HEK293 (cell line): ENCODE measurements around the gene LKAAEAR1.

Source experiments
- CTCF ChIA-PET: fragments of 350-600 bp; formaldehyde crosslinking; extraction: SDS; loops from one replicate; lab custom pipeline; 2021; ENCODE audit warnings: antibody characterized with exemption; lab: Yijun Ruan, JAX
- POLR2A ChIA-PET: fragments of 300-600 bp; formaldehyde crosslinking; extraction: SDS; loops from one replicate; lab custom pipeline; 2020; ENCODE audit warnings: antibody characterized with exemption, inconsistent platforms; lab: Yijun Ruan, JAX
- H3K27ac ChIP-seq: fragments of 200-500 bp; sonication (Bioruptor generic); 2 replicates; pipeline ENCODE4 v1.5.1; 2014; ENCODE audit warnings: low read depth, low read length, control low read depth, inconsistent platforms; ENCODE audit errors: extremely low read depth
- H3K36me3 ChIP-seq, 2 experiments: fragments of 200-500 bp in 1 of 2; sonication (Bioruptor generic) in 1 of 2; 1 replicate in 1 of 2; 2 replicates in 1 of 2; pipeline ENCODE4 v1.5.1; 2014 to 2017; ENCODE audit warnings: inconsistent platforms in 2 of 2, low read length in 2 of 2; ENCODE audit not compliant: control insufficient read depth in 2 of 2, insufficient read depth in 1 of 2
- H3K4me1 ChIP-seq: fragments of 200-500 bp; sonication (Bioruptor generic); 2 replicates; pipeline ENCODE4 v1.5.1; 2014; ENCODE audit warnings: mild to moderate bottlenecking, low read length, inconsistent platforms; ENCODE audit not compliant: control insufficient read depth, insufficient read depth
- H3K4me3 ChIP-seq: 2 replicates; pipeline ENCODE4 v1.5.1; 2011; ENCODE audit warnings: low read depth, mild to moderate bottlenecking, control low read depth, low read length, moderate library complexity
- H3K9me3 ChIP-seq: fragments of 200-500 bp; sonication (Bioruptor generic); 2 replicates; pipeline ENCODE4 v1.5.1; 2014; ENCODE audit warnings: low read depth, low read length, inconsistent platforms; ENCODE audit not compliant: control insufficient read depth, insufficient read depth
- BCL11A ChIP-seq: fragments of 450-650 bp; formaldehyde crosslinking; IDR thresholded peaks from 2 replicates; pipeline ENCODE4 v1.5.1; 2016; ENCODE audit warnings: low read depth, missing biosample characterization, missing genetic modification characterization
- GFI1B ChIP-seq: fragments of 450-650 bp; formaldehyde crosslinking; IDR thresholded peaks from 2 replicates; pipeline ENCODE4 v1.5.1; 2016; ENCODE audit warnings: missing biosample characterization, missing genetic modification characterization
- GLIS2 ChIP-seq: fragments of 450-650 bp; formaldehyde crosslinking; IDR thresholded peaks from 2 replicates; pipeline ENCODE4 v1.5.1; 2016; ENCODE audit warnings: missing biosample characterization, missing genetic modification characterization
- KLF9 ChIP-seq: fragments of 450-650 bp; formaldehyde crosslinking; IDR thresholded peaks from 2 replicates; pipeline ENCODE4 v1.5.1; 2016; ENCODE audit warnings: missing biosample characterization, missing genetic modification characterization, low read depth
- MEIS1 ChIP-seq: sonication (generic); formaldehyde crosslinking; IDR thresholded peaks from 2 replicates; pipeline ENCODE4 v1.8.1; 2022; ENCODE audit warnings: missing genetic modification reagents, mild to moderate bottlenecking, borderline replicate concordance
- MZF1 ChIP-seq: fragments of 450-650 bp; formaldehyde crosslinking; IDR thresholded peaks from 2 replicates; pipeline ENCODE4 v1.5.1; 2017; ENCODE audit warnings: missing biosample characterization, missing genetic modification characterization, borderline replicate concordance
- OVOL3 ChIP-seq: fragments of 450-650 bp; formaldehyde crosslinking; IDR thresholded peaks from 2 replicates; pipeline ENCODE4 v1.5.1; 2016; ENCODE audit warnings: missing biosample characterization, missing genetic modification characterization
- SP7 ChIP-seq: fragments of 450-650 bp; formaldehyde crosslinking; IDR thresholded peaks from 2 replicates; pipeline ENCODE4 v1.5.1; 2016; ENCODE audit warnings: missing biosample characterization, missing genetic modification characterization
- ZEB2 ChIP-seq: fragments of 450-650 bp; formaldehyde crosslinking; IDR thresholded peaks from 2 replicates; pipeline ENCODE4 v1.5.1; 2016; ENCODE audit warnings: missing biosample characterization, missing genetic modification characterization
- ZIC2 ChIP-seq: fragments of 450-650 bp; formaldehyde crosslinking; IDR thresholded peaks from 2 replicates; pipeline ENCODE4 v1.5.1; 2016; ENCODE audit warnings: missing biosample characterization, missing genetic modification characterization
- ZNF121 ChIP-seq: fragments of 450-650 bp; formaldehyde crosslinking; IDR thresholded peaks from 2 replicates; pipeline ENCODE4 v1.5.1; 2016; ENCODE audit warnings: missing biosample characterization, missing genetic modification characterization
- ZNF169 ChIP-seq: fragments of 450-650 bp; formaldehyde crosslinking; IDR thresholded peaks from 2 replicates; pipeline ENCODE4 v1.5.1; 2016; ENCODE audit warnings: missing biosample characterization, missing genetic modification characterization
- ZNF174 ChIP-seq: fragments of 450-650 bp; formaldehyde crosslinking; IDR thresholded peaks from 2 replicates; pipeline ENCODE4 v1.5.0; 2017; ENCODE audit warnings: missing biosample characterization, mild to moderate bottlenecking, missing genetic modification characterization
- ZNF19 ChIP-seq: fragments of 450-650 bp; formaldehyde crosslinking; IDR thresholded peaks from 2 replicates; pipeline ENCODE4; 2016; ENCODE audit warnings: missing biosample characterization, missing genetic modification characterization, low read depth
- ZNF211 ChIP-seq: fragments of 450-650 bp; formaldehyde crosslinking; IDR thresholded peaks from 2 replicates; pipeline ENCODE4 v1.5.1; 2016; ENCODE audit warnings: low read depth, missing biosample characterization, missing genetic modification characterization
- ZNF274 ChIP-seq, 2 experiments: fragments of 200-500 bp in 1 of 2; fragments of 450-650 bp in 1 of 2; sonication (Bioruptor generic) in 1 of 2; formaldehyde crosslinking in 1 of 2; IDR thresholded peaks; 2 replicates each; pipeline versions ENCODE4 v1.5.1 to v1.6.1; 2014 to 2016; ENCODE audit warnings: borderline replicate concordance in 1 of 2, inconsistent platforms in 1 of 2, low read length in 1 of 2, missing biosample characterization in 1 of 2, missing genetic modification characterization in 1 of 2
- ZNF423 ChIP-seq: fragments of 450-650 bp; formaldehyde crosslinking; IDR thresholded peaks from 2 replicates; pipeline ENCODE4 v1.5.1; 2016; ENCODE audit warnings: missing biosample characterization, missing genetic modification characterization
- ZNF48 ChIP-seq: fragments of 450-650 bp; formaldehyde crosslinking; IDR thresholded peaks from 2 replicates; pipeline ENCODE4 v1.5.1; 2016; ENCODE audit warnings: missing biosample characterization, missing genetic modification characterization
- ZNF510 ChIP-seq: fragments of 450-650 bp; formaldehyde crosslinking; IDR thresholded peaks from 2 replicates; pipeline ENCODE4 v1.5.1; 2018; ENCODE audit warnings: mild to moderate bottlenecking, missing genetic modification characterization, missing biosample characterization; ENCODE audit not compliant: insufficient replicate concordance
- ZNF514 ChIP-seq: fragments of 450-650 bp; formaldehyde crosslinking; IDR thresholded peaks from 2 replicates; pipeline ENCODE4 v1.5.1; 2016; ENCODE audit warnings: missing biosample characterization, missing genetic modification characterization
- ZNF521 ChIP-seq: fragments of 450-650 bp; formaldehyde crosslinking; IDR thresholded peaks from 2 replicates; pipeline ENCODE4 v1.5.1; 2017; ENCODE audit warnings: missing biosample characterization, mild to moderate bottlenecking, missing genetic modification characterization
- ZNF623 ChIP-seq: fragments of 450-650 bp; formaldehyde crosslinking; IDR thresholded peaks from 2 replicates; pipeline ENCODE4 v1.5.1; 2016; ENCODE audit warnings: missing biosample characterization, missing genetic modification characterization
- ZNF701 ChIP-seq: fragments of 450-650 bp; formaldehyde crosslinking; IDR thresholded peaks from 2 replicates; pipeline ENCODE4 v1.5.1; 2016; ENCODE audit warnings: missing biosample characterization, missing genetic modification characterization
- ZNF792 ChIP-seq: fragments of 450-650 bp; formaldehyde crosslinking; IDR thresholded peaks from 2 replicates; pipeline ENCODE4 v1.5.1; 2016; ENCODE audit warnings: missing biosample characterization, missing genetic modification characterization
- TF ChIP-seq, protein P1 (sequence below): fragments of 450-650 bp; formaldehyde crosslinking; IDR thresholded peaks from 2 replicates; pipeline ENCODE4 v1.5.1; 2016; ENCODE audit warnings: missing biosample characterization, missing genetic modification characterization
- TF ChIP-seq, protein P2 (sequence below): fragments of 450-650 bp; formaldehyde crosslinking; IDR thresholded peaks from 2 replicates; pipeline ENCODE4 v1.5.1; 2016; ENCODE audit warnings: missing biosample characterization, missing genetic modification characterization
- TF ChIP-seq, protein P3 (sequence below): fragments of 450-650 bp; formaldehyde crosslinking; IDR thresholded peaks from 2 replicates; pipeline ENCODE4 v1.5.1; 2016; ENCODE audit warnings: missing biosample characterization, missing genetic modification characterization
- TF ChIP-seq, protein P4 (sequence below): fragments of 450-650 bp; formaldehyde crosslinking; IDR thresholded peaks from 2 replicates; pipeline ENCODE4 v1.5.1; 2016; ENCODE audit warnings: missing biosample characterization, missing genetic modification characterization
- TF ChIP-seq, protein P5 (sequence below): fragments of 450-650 bp; formaldehyde crosslinking; IDR thresholded peaks from 2 replicates; pipeline ENCODE4 v1.5.1; 2016; ENCODE audit warnings: missing biosample characterization, missing genetic modification characterization

The LKAAEAR1 gene

DNA sequence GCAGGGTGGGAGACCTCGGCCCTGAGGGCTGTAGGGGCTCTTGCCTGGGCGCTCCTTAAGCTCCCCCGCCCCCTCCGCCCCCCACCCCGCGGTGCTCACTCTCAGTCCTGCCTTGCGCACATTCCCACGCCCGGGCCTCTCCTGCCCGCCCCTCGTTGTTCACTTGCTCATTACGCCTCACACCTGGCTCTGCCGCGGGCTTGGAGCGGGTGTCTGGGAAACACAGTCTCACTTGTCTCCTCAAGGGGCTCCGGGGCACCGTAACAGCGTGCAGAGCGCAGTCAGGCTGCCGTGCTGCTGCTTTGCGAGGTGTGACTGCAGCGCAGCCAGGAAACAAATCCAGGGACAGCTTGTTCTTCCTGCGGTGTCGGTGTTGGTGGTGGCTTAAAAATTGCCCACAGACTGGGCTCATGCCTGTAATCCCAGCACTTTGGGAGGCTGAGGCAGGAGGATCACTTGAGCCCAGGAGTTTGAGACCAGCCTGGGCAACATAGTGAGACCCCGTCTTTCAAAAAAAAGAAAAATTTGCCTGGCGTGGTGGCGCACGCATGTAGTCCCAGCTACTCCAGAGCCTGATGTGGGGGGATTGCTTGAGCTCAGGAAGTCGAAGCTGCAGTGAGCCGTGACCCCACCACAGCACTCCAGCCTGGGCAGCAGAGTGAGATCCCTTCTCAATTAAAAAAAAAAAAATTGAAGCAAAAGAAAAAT is 18.6 kb upstream of the LKAAEAR1 start (continued):
- TF ChIP-seq ZNF48 (tag by site-specific recombination): no peak
- peak; percentile 100 for TF ChIP-seq ZNF121 (tag by site-specific recombination)
- no peak for TF ChIP-seq ZNF274 (IDR thresholded peaks at IDR 0.05; ENCODE audit: low read length)
- no peak for TF ChIP-seq ZNF274 (tag by site-specific recombination; IDR thresholded peaks at IDR 0.05; ENCODE audit: borderline replicate concordance)
- no peak for TF ChIP-seq ZNF510 (tag by site-specific recombination)
- TF ChIP-seq ZNF211 (tag by site-specific recombination): no peak
- no peak for TF ChIP-seq GFI1B (tag by site-specific recombination)
- TF ChIP-seq ZNF169: no peak

DNA sequence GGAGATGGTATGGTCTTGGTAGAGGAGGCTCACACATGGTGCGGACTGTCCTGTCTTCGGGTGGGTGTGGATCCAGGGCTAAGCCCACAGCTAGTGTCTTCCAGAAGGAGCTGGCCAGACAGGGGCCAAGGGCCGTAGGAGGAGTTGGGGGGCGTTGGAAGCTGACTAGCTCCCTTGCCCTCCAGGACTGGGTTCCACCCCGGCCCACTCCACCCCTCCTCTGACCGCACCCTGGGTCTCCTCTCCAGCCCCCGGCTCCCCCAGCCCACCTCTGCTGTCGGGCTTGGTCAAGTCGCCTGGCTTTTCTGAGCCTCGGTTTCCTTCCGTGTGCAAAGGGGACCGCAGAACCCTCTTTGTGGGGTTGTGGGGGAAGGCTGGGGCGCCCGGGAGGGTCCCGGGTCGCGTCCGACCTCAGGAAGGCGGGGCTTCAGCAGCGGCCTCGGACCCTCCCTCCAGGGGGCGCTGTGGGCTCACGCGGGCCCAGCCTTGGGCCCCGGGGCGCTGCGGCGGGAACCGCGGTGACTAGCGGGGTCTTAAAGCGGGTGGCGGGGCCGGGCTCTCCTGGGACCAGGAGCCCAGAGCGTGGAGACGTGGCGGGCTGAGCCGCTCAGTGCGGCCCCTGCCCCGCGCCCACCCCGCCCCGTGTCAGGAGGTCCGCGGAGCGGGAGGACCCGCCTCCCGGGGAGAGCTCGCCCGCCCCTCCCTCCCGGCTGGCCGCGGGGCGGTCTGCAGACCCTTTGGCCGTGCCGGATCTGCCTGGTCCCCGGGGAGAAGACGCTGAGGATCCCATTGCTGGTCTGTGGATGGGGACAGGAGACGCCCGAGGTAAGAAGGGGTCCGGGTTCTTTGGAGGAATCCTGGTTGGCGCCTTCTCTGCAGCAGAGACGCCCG is 17.8 kb upstream of the LKAAEAR1 start:
- ChIA-PET POLR2A (interaction anchor here (0.9 to 1.2 kb wide), 2 partner anchors 18 kb away, joined by 3 to 4 read pairs; no protein-coding TSS in a partner anchor), CTCF (interaction anchor here (0.7 to 1.7 kb wide), 7 partner anchors 13 to 92 kb away, joined by 3 to 10 read pairs (median 3); partner anchors contain the start of gene LKAAEAR1)
- Histone ChIP-seq H3K9me3 (no peaks in the 10 kb centered on the region), H3K27ac (no peak overlapping the region), H3K36me3 (no peaks in the 10 kb centered on the region), H3K4me3 (peak overlapping the region; percentile 39), H3K4me1 (no peaks in the 10 kb centered on the region)
- TF ChIP-seq GFI1B (tag by site-specific recombination) (no peak), SP7 (tag by site-specific recombination) (peak; percentile 36; the same call in 1 of the 2 replicates), GLIS2 (tag by site-specific recombination) (0 out of 2 replicates have a peak, but pooled peaks have one; percentile 53), ZNF623 (no peak), ZNF423 (peak; percentile 86), ZNF701 (tag by site-specific recombination) (no peak), OVOL3 (tag by site-specific recombination) (no peak), BCL11A (no peak), ZNF514 (tag by site-specific recombination) (no peak), ZNF19 (no peak), MZF1 (tag by site-specific recombination) (no peak), KLF9 (peak; percentile 57), ZIC2 (tag by site-specific recombination) (0 out of 2 replicates have a peak, but pooled peaks have one; percentile 28), ZEB2 (tag by site-specific recombination) (no peak), ZNF521 (tag by site-specific recombination) (no peak), ZNF792 (tag by site-specific recombination) (no peak), MEIS1 (CRISPR knock-in tag) (no peak), ZNF174 (tag by site-specific recombination) (no peak)
- TF ChIP-seq, protein P1, sequence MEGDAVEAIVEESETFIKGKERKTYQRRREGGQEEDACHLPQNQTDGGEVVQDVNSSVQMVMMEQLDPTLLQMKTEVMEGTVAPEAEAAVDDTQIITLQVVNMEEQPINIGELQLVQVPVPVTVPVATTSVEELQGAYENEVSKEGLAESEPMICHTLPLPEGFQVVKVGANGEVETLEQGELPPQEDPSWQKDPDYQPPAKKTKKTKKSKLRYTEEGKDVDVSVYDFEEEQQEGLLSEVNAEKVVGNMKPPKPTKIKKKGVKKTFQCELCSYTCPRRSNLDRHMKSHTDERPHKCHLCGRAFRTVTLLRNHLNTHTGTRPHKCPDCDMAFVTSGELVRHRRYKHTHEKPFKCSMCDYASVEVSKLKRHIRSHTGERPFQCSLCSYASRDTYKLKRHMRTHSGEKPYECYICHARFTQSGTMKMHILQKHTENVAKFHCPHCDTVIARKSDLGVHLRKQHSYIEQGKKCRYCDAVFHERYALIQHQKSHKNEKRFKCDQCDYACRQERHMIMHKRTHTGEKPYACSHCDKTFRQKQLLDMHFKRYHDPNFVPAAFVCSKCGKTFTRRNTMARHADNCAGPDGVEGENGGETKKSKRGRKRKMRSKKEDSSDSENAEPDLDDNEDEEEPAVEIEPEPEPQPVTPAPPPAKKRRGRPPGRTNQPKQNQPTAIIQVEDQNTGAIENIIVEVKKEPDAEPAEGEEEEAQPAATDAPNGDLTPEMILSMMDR (tag by site-specific recombination): peak; percentile 91
- TF ChIP-seq, protein P2, sequence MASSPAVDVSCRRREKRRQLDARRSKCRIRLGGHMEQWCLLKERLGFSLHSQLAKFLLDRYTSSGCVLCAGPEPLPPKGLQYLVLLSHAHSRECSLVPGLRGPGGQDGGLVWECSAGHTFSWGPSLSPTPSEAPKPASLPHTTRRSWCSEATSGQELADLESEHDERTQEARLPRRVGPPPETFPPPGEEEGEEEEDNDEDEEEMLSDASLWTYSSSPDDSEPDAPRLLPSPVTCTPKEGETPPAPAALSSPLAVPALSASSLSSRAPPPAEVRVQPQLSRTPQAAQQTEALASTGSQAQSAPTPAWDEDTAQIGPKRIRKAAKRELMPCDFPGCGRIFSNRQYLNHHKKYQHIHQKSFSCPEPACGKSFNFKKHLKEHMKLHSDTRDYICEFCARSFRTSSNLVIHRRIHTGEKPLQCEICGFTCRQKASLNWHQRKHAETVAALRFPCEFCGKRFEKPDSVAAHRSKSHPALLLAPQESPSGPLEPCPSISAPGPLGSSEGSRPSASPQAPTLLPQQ (tag by site-specific recombination): peak; percentile 93
- TF ChIP-seq, protein P3, sequence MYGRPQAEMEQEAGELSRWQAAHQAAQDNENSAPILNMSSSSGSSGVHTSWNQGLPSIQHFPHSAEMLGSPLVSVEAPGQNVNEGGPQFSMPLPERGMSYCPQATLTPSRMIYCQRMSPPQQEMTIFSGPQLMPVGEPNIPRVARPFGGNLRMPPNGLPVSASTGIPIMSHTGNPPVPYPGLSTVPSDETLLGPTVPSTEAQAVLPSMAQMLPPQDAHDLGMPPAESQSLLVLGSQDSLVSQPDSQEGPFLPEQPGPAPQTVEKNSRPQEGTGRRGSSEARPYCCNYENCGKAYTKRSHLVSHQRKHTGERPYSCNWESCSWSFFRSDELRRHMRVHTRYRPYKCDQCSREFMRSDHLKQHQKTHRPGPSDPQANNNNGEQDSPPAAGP: peak; percentile 41; the same call in 1 of the 2 replicates
- TF ChIP-seq, protein P4, sequence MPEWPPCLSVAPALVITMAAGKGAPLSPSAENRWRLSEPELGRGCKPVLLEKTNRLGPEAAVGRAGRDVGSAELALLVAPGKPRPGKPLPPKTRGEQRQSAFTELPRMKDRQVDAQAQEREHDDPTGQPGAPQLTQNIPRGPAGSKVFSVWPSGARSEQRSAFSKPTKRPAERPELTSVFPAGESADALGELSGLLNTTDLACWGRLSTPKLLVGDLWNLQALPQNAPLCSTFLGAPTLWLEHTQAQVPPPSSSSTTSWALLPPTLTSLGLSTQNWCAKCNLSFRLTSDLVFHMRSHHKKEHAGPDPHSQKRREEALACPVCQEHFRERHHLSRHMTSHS (tag by site-specific recombination): no peak
- TF ChIP-seq, protein P5, sequence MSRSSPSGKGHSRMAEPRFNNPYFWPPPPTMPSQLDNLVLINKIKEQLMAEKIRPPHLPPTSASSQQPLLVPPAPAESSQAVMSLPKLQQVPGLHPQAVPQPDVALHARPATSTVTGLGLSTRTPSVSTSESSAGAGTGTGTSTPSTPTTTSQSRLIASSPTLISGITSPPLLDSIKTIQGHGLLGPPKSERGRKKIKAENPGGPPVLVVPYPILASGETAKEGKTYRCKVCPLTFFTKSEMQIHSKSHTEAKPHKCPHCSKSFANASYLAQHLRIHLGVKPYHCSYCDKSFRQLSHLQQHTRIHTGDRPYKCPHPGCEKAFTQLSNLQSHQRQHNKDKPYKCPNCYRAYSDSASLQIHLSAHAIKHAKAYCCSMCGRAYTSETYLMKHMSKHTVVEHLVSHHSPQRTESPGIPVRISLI (tag by site-specific recombination): no peak
